Measurements from ENCODE around the gene AEBP1. TPM values are rescaled to one million over a fixed set of nuclear protein-coding genes. Genes with fewer than 3 reads are reported as not detected.

AEBP1 gene
- total RNA-seq, 1 experiment from 2014 or later: not detected

DNA sequence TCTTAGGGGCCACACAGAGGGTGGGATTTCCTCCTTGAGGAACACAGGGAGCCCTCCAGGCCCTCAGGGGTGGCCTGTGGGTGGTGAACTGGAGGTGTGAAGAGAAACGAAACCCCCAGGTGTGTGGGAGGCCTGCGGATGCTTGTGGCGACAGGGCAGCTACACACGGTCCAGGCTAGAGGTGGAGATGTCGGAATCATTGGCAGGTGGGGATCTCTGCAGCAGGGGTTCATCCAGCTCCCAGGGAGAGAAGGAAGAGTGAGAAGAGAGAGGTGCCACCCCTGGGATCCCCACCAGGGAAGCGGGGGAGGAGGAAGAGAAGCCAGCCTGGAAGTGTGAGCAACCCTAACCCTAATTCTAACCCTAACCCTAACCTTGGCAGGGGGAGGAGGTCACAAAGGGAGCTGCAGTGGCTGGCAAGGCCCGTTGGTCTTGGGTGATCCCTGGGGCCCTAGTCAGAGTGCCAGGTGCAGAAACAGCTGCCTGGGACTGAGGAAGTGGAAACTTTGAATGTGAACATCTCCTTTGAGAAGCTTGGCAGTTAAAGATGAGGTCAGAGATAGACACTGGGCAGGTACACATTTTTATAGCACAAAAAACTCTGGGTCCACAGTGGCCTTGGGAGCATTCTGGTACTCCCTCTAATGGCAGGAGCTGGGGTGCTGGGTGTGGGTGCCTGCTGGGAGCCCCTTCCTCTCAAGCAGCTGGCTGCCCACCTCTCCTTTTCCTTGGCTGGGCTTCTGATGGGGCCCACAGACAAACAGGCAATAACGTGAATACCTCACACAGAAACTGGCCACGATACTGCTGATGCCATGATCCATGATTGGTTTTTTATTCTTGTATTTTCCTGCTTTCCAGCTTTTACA is 6.8 kb upstream of the AEBP1 start:
- Histone ChIP-seq H3K27me3 (ENCODE audit: low read length) (no peaks in the 10 kb centered on the region), H3K9ac (ENCODE audit: low read length) (peak overlapping the region; percentile 65), H3K4me1 (ENCODE audit: low read length) (peaks cover 63% of the 10 kb centered on the region), H3K79me2 (ENCODE audit: low read length) (no peaks in the 10 kb centered on the region), H3K27ac (ENCODE audit: low read length) (peak overlapping the region; percentile 95), H2AFZ (ENCODE audit: low read length) (no peak overlapping the region), H3K4me3 (ENCODE audit: low read length) (peak overlapping the region; percentile 32; the same call in 1 of the 2 replicates), H3K36me3 (ENCODE audit: insufficient read depth, low read length) (no peaks in the 10 kb centered on the region), H3K4me2 (ENCODE audit: low read depth, low read length, poor library complexity, severe bottlenecking) (peak overlapping the region; percentile 50), H4K20me1 (ENCODE audit: insufficient read depth, low read depth, low read length) (no peaks in the 10 kb centered on the region), H3K9me3 (ENCODE audit: low read length) (no peaks in the 10 kb centered on the region), H3K9me2 (replicated peaks; ENCODE audit: insufficient read depth, low read length) (no peaks in the 10 kb centered on the region)
- DNase-seq: peak; percentile 94

DNA sequence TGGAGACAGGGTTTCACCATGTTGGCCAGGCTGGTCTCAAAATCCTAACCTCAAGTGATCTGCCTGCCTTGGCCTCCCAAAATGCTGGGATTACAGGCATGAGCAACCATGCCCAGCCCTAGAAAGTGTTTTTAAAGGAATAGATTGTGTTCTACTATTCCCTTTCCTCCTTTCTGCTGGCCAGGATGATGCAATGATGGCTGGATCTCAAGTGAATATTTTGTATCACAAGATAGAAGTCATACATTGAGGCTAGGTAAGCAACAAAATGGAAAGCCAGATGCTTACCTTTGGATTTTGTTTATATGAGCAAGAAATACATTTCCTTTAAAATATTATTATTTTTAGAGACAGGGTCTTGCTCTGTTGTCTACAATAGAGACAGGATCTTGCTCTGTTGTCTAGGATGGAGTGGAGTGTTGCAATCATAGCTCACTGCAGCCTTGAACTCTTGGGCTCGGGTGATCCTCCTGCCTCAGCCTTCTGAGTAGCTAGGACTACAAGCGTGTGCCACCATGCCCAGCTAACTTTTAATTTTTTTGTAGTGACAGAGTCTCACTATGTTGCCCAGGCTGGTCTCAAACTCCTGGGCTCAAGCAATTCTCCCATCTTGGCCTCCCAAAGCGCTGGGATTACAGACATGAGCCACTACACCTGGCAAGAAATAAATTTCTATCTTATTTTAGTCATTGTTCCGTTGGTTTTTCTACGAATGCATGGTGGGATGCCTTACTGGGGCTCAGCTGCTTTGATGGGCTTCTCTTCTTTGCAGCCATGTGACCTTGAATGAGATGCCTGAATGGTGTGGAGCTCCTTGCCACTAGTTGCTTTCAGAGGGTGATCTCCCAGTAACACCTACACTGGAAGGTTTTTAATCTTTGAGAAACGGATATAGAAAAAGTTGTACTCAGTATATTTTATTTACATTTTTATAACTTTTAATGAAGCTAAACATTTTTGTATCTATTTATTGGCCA is 5.8 kb upstream of the AEBP1 start:
- H3K9ac ChIP-seq (ENCODE audit: low read length): peak overlapping the region; percentile 65
- peaks cover 63% of the 10 kb centered on the region for H3K4me1 ChIP-seq (ENCODE audit: low read length)
- no peaks in the 10 kb centered on the region for H3K27me3 ChIP-seq (ENCODE audit: low read length)
- H2AFZ ChIP-seq (ENCODE audit: low read length): no peak overlapping the region
- no peaks in the 10 kb centered on the region for H3K79me2 ChIP-seq (ENCODE audit: low read length)
- H3K4me2 ChIP-seq (ENCODE audit: low read depth, low read length, poor library complexity, severe bottlenecking): peak overlapping the region; percentile 50
- H3K27ac ChIP-seq (ENCODE audit: low read length): peak overlapping the region; percentile 95
- DNase-seq: no peak
- no peaks in the 10 kb centered on the region for H3K9me2 ChIP-seq (replicated peaks; ENCODE audit: insufficient read depth, low read length)
- H3K9me3 ChIP-seq (ENCODE audit: low read length): no peaks in the 10 kb centered on the region
- H3K36me3 ChIP-seq (ENCODE audit: insufficient read depth, low read length): no peaks in the 10 kb centered on the region
- H3K4me3 ChIP-seq (ENCODE audit: low read length): peak overlapping the region; percentile 32; the same call in 1 of the 2 replicates
- H4K20me1 ChIP-seq (ENCODE audit: insufficient read depth, low read depth, low read length): no peaks in the 10 kb centered on the region

DNA sequence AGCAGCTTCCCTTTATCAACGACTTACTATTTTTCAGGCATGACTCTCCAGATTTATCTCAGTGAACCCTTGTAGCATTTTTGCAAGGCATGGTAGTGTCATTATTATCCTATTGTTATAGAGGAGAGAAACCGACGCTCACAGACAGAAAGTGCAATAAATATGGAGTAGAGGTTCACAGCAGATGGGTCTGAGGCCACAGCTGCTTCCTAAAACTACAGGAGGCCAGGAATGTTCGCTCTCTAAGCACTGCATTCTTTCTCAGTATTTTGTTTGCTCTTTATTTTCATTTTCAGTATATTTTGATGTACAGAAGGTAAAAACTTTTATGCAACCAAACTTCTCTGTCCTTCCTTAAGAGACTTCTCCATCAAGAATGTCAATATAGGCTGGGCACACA is 4.5 kb upstream of the AEBP1 start:
- H3K27ac ChIP-seq (ENCODE audit: low read length): peak overlapping the region; percentile 54; the same call in 1 of the 2 replicates
- H3K9ac ChIP-seq (ENCODE audit: low read length): no peak overlapping the region
- H2AFZ ChIP-seq (ENCODE audit: low read length): no peak overlapping the region
- H3K27me3 ChIP-seq (ENCODE audit: low read length): no peaks in the 10 kb centered on the region
- H3K4me3 ChIP-seq (ENCODE audit: low read length): no peak overlapping the region
- H4K20me1 ChIP-seq (ENCODE audit: insufficient read depth, low read depth, low read length): no peaks in the 10 kb centered on the region
- H3K9me2 ChIP-seq (replicated peaks; ENCODE audit: insufficient read depth, low read length): no peaks in the 10 kb centered on the region
- no peaks in the 10 kb centered on the region for H3K36me3 ChIP-seq (ENCODE audit: insufficient read depth, low read length)
- DNase-seq: no peak
- no peaks in the 10 kb centered on the region for H3K79me2 ChIP-seq (ENCODE audit: low read length)
- peaks cover 57% of the 10 kb centered on the region for H3K4me1 ChIP-seq (ENCODE audit: low read length)
- no peaks in the 10 kb centered on the region for H3K9me3 ChIP-seq (ENCODE audit: low read length)
- no peak overlapping the region for H3K4me2 ChIP-seq (ENCODE audit: low read depth, low read length, poor library complexity, severe bottlenecking)

GRCh38 chr7:44100458-44101302 is 3.5 kb upstream of the AEBP1 start:
- H3K9me2 ChIP-seq (replicated peaks; ENCODE audit: insufficient read depth, low read length): no peaks in the 10 kb centered on the region
- peak overlapping the region; percentile 53; the same call in 1 of the 2 replicates for H3K27ac ChIP-seq (ENCODE audit: low read length)
- H3K9me3 ChIP-seq (ENCODE audit: low read length): no peaks in the 10 kb centered on the region
- no peaks in the 10 kb centered on the region for H3K36me3 ChIP-seq (ENCODE audit: insufficient read depth, low read length)
- peak overlapping the region; percentile 79; the same call in 1 of the 2 replicates for H2AFZ ChIP-seq (ENCODE audit: low read length)
- H3K4me3 ChIP-seq (ENCODE audit: low read length): no peak overlapping the region
- H3K4me2 ChIP-seq (ENCODE audit: low read depth, low read length, poor library complexity, severe bottlenecking): peak overlapping the region; percentile 35
- H3K9ac ChIP-seq (ENCODE audit: low read length): peak overlapping the region; percentile 15
- peaks cover 51% of the 10 kb centered on the region for H3K4me1 ChIP-seq (ENCODE audit: low read length)
- no peaks in the 10 kb centered on the region for H3K27me3 ChIP-seq (ENCODE audit: low read length)
- H3K79me2 ChIP-seq (ENCODE audit: low read length): no peaks in the 10 kb centered on the region
- no peak for DNase-seq
- no peaks in the 10 kb centered on the region for H4K20me1 ChIP-seq (ENCODE audit: insufficient read depth, low read depth, low read length)

GRCh38 chr7:44101303-44101965 is 2.7 kb upstream of the AEBP1 start:
- H3K4me1 ChIP-seq (ENCODE audit: low read length): peaks cover 45% of the 10 kb centered on the region
- H3K4me2 ChIP-seq (ENCODE audit: low read depth, low read length, poor library complexity, severe bottlenecking): peak overlapping the region; percentile 35
- no peaks in the 10 kb centered on the region for H3K79me2 ChIP-seq (ENCODE audit: low read length)
- H3K27ac ChIP-seq (ENCODE audit: low read length): peak overlapping the region; percentile 53; the same call in 1 of the 2 replicates
- no peak overlapping the region for H3K4me3 ChIP-seq (ENCODE audit: low read length)
- no peaks in the 10 kb centered on the region for H3K36me3 ChIP-seq (ENCODE audit: insufficient read depth, low read length)
- DNase-seq: no peak
- peak overlapping the region; percentile 79; the same call in 1 of the 2 replicates for H2AFZ ChIP-seq (ENCODE audit: low read length)
- no peaks in the 10 kb centered on the region for H3K9me3 ChIP-seq (ENCODE audit: low read length)
- H3K27me3 ChIP-seq (ENCODE audit: low read length): no peaks in the 10 kb centered on the region
- H3K9ac ChIP-seq (ENCODE audit: low read length): peak overlapping the region; percentile 15
- H4K20me1 ChIP-seq (ENCODE audit: insufficient read depth, low read depth, low read length): no peaks in the 10 kb centered on the region
- H3K9me2 ChIP-seq (replicated peaks; ENCODE audit: insufficient read depth, low read length): no peaks in the 10 kb centered on the region

DNA sequence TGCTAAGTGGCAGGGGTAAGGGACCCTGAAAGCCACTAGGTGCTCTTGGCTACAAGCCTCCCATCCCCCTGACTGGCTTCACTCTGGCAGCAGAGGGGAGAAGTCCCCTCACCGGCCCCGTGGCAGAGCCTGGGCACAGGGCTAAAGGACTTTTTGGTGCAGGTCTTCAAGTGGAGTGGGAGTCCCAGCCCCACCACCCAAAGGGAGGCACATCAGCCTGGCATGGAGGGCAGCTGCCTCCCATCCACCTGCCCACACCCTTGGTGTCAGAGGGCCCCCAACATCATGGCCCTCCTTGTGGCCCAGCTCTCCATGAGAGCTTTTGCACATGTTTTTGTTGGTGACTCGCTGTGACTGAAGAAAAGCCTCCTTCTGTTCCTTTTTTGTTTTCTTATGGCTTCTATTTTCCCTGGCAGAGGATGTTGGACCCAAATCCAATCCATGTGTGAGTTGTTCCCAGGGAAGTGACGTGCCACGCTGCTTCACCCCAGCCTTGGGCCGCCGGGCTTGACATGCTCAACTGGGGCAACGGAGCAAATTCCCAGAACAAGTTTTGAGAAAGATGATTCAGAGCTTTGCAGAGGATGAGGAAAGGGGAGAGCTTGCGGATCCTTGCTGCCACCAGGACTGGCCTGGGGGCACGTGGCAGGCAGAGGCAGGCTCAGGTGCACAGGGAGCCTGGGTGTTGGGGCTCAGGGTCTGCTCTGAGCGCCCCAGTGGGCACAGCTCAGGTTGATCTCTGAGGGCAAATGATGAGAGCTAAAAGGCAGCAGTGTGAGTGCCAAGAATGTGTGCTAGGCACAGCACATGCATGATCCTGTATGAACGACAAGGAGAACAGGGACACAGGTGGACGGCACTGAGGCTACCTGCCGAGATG is 1.9 kb upstream of the AEBP1 start:
- H3K4me3 ChIP-seq (ENCODE audit: low read length): no peak overlapping the region
- no peak overlapping the region for H2AFZ ChIP-seq (ENCODE audit: low read length)
- H4K20me1 ChIP-seq (ENCODE audit: insufficient read depth, low read depth, low read length): no peaks in the 10 kb centered on the region
- H3K4me1 ChIP-seq (ENCODE audit: low read length): peaks cover 37% of the 10 kb centered on the region
- H3K9ac ChIP-seq (ENCODE audit: low read length): no peak overlapping the region
- H3K4me2 ChIP-seq (ENCODE audit: low read depth, low read length, poor library complexity, severe bottlenecking): no peak overlapping the region
- H3K9me3 ChIP-seq (ENCODE audit: low read length): no peaks in the 10 kb centered on the region
- H3K36me3 ChIP-seq (ENCODE audit: insufficient read depth, low read length): no peaks in the 10 kb centered on the region
- DNase-seq: no peak
- H3K79me2 ChIP-seq (ENCODE audit: low read length): no peaks in the 10 kb centered on the region
- H3K27ac ChIP-seq (ENCODE audit: low read length): no peak overlapping the region
- no peaks in the 10 kb centered on the region for H3K9me2 ChIP-seq (replicated peaks; ENCODE audit: insufficient read depth, low read length)
- no peaks in the 10 kb centered on the region for H3K27me3 ChIP-seq (ENCODE audit: low read length)

All from Karpas-422 (cell line).